Vagina (tissue), 2 donors: Measurements from ENCODE around the gene SSX2IP.

Source experiments
- POLR2A ChIP-seq, 2 donors: fragments of 450-650 bp; IDR thresholded peaks; one replicate each; pipeline ENCODE4 v1.6.1; 2017; ENCODE audit warnings: antibody characterized with exemption in 2 of 2, mild to moderate bottlenecking in 2 of 2, moderate library complexity in 2 of 2
- POLR2AphosphoS5 ChIP-seq, 2 donors: sonication (generic); formaldehyde crosslinking; IDR thresholded peaks; one replicate each; pipeline ENCODE4 v1.9.0; 2017; ENCODE audit warnings: antibody characterized with exemption in 2 of 2, mild to moderate bottlenecking in 2 of 2, low read depth in 1 of 2; ENCODE audit not compliant: insufficient read depth in 1 of 2
- TF ChIP-seq, protein P1 (sequence below), 3 experiments: fragments of 450-650 bp in 2 of 3; fragments of 200-600 bp in 1 of 3; sonication (generic) in 1 of 3; IDR thresholded peaks; one replicate each; pipeline ENCODE4 v1.5.1; 2017 to 2019; ENCODE audit warnings: antibody characterized with exemption in 3 of 3, mild to moderate bottlenecking in 2 of 3, moderate library complexity in 2 of 3

DNA sequence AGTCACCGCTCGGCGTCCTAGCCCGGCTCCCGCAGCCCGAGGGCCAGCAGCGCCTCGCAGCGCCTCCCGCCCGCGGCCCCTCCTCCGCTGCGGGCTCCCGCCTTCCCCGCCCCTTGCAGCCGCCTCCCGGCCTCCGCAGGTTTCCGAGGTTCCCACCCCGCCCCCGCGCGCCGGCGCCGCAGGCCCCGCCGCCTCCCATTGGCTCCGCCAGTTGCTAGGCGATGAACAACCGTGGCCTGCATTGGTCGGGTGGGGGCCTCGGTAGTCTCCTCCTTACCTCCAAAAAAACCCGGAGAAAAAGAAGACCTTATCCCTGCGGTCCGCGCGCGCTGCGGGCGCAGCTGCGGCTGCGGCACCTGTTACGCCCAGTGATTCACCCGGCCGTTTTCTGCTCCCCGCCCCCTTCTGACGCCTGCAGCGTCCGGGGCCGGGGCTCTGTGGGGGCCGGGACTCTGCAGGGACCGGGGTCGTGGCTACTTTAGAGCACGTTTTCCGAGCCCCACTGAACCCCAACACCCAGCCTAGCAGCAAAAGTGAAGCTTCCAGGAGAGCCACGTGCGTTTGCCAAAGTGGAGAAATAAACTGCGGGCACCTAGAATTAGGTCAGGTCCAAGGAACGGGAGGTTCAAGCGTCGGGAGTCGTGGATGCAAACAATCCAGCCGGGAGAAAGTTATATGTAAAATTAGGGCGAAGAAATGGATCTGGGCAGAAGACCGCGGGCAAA lies at the start of gene SSX2IP:
- TF ChIP-seq, protein P1, sequence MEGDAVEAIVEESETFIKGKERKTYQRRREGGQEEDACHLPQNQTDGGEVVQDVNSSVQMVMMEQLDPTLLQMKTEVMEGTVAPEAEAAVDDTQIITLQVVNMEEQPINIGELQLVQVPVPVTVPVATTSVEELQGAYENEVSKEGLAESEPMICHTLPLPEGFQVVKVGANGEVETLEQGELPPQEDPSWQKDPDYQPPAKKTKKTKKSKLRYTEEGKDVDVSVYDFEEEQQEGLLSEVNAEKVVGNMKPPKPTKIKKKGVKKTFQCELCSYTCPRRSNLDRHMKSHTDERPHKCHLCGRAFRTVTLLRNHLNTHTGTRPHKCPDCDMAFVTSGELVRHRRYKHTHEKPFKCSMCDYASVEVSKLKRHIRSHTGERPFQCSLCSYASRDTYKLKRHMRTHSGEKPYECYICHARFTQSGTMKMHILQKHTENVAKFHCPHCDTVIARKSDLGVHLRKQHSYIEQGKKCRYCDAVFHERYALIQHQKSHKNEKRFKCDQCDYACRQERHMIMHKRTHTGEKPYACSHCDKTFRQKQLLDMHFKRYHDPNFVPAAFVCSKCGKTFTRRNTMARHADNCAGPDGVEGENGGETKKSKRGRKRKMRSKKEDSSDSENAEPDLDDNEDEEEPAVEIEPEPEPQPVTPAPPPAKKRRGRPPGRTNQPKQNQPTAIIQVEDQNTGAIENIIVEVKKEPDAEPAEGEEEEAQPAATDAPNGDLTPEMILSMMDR (IDR thresholded peaks at IDR 0.05): no peak
- TF ChIP-seq POLR2A (IDR thresholded peaks at IDR 0.05) (no peak), POLR2AphosphoS5 (IDR thresholded peaks at IDR 0.05; ENCODE audit: insufficient read depth in 1 of 2, low read depth in 1 of 2) (peak in 1 of 2 donors; percentile 74)
